Body of pancreas (tissue), 4 donors: ENCODE data around the gene CFAP46. TPM values are rescaled to one million over a fixed set of nuclear protein-coding genes. Genes with fewer than 3 reads are reported as not detected.

ENCODE experiments used
- ATAC-seq: fragments of 150-250 bp; one replicate; pipeline ENCODE4 v1.9.1; 2016
- DNase-seq, 4 donors: peaks; one replicate each; pipeline ENCODE4 v3.0.0-alpha.2; 2019
- H3K27ac ChIP-seq, 4 donors: fragments of 200-600 bp; sonication (generic); 1 replicate in 3 of 4; 2 replicates in 1 of 4; pipeline versions ENCODE4 v1.5.1 to v1.6.1; 2016 to 2019; ENCODE audit warnings: mild to moderate bottlenecking in 1 of 4, mixed read lengths in 1 of 4, moderate library complexity in 1 of 4
- H3K27me3 ChIP-seq, 2 donors: fragments of 200-600 bp; sonication (generic); one replicate each; pipeline ENCODE4 v1.6.0; 2016; ENCODE audit warnings: mild to moderate bottlenecking in 1 of 2
- H3K36me3 ChIP-seq, 2 donors: fragments of 200-600 bp; sonication (generic); replicated peaks in 1 of 2; 2 replicates each; pipeline ENCODE4 v1.5.1; 2016; ENCODE audit warnings: low read depth in 2 of 2; ENCODE audit not compliant: insufficient read depth in 1 of 2
- H3K4me1 ChIP-seq: fragments of 200-600 bp; sonication (generic); one replicate; pipeline ENCODE4 v1.6.0; 2016
- H3K4me3 ChIP-seq, 2 donors: fragments of 200-600 bp; sonication (generic); 1 replicate in 1 of 2; 2 replicates in 1 of 2; pipeline ENCODE4 v1.5.1; 2016 to 2019
- H3K9me3 ChIP-seq, 3 donors: fragments of 200-600 bp; sonication (generic); 1 replicate in 2 of 3; 2 replicates in 1 of 3; pipeline ENCODE4 v1.5.1; 2016
- POLR2A ChIP-seq, 3 donors: fragments of 450-650 bp; IDR thresholded peaks; one replicate each; pipeline ENCODE4 v1.6.1; 2016; ENCODE audit warnings: antibody characterized with exemption in 3 of 3, mild to moderate bottlenecking in 2 of 3
- WGBS, 2 donors: methylation state at CpG; one replicate each; pipeline ENCODE4 v1.1.5; 2017; 5-methylcytosine and 5-hydroxymethylcytosine counted together
- intact Hi-C: fragments of 100-400 bp; cut with DNase I; formaldehyde crosslinking; loops from one replicate; pipeline ENCODE4 v1.15.1; 2023
- total RNA-seq, 2 donors: library from RNA; depleted of rRNA; stranded (reverse); fragments of >200 nt; gene quantifications; one replicate each; pipeline ENCODE4 v1.1.0, GENCODE V29; 2016
- TF ChIP-seq, protein P1 (sequence below), 7 experiments: fragments of 450-650 bp in 4 of 7; fragments of 200-600 bp in 3 of 7; sonication (generic) in 3 of 7; IDR thresholded peaks; one replicate each; pipeline ENCODE4 v1.5.1; 2016 to 2019; ENCODE audit warnings: antibody characterized with exemption in 7 of 7

Gene CFAP46
- total RNA-seq, 2 donors from 2014 or later, result 0.33 to 0.52 TPM

DNA sequence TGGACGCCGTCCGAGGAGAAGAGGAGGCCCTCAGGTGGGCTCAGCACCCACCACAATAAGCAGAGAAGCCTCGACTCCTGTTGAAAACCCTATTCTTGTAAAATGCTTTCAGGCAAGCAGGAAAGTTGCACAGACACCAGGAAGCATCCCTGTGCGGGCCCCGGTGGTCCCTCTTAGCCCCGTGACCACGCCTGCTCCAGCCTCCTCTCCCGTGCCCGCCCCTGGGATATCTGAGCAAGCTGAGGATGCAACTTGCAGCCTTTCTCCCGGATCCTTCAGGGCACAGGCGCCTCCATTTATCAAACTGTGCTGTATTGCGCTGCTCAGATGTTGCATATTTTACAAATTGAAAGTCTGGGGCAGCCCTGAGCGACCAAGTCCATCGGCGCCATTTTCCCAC, 72.7 kb downstream of the CFAP46 start:
- TF ChIP-seq, protein P1, sequence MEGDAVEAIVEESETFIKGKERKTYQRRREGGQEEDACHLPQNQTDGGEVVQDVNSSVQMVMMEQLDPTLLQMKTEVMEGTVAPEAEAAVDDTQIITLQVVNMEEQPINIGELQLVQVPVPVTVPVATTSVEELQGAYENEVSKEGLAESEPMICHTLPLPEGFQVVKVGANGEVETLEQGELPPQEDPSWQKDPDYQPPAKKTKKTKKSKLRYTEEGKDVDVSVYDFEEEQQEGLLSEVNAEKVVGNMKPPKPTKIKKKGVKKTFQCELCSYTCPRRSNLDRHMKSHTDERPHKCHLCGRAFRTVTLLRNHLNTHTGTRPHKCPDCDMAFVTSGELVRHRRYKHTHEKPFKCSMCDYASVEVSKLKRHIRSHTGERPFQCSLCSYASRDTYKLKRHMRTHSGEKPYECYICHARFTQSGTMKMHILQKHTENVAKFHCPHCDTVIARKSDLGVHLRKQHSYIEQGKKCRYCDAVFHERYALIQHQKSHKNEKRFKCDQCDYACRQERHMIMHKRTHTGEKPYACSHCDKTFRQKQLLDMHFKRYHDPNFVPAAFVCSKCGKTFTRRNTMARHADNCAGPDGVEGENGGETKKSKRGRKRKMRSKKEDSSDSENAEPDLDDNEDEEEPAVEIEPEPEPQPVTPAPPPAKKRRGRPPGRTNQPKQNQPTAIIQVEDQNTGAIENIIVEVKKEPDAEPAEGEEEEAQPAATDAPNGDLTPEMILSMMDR (IDR thresholded peaks at IDR 0.05), result no peak
- no peak for TF ChIP-seq POLR2A (IDR thresholded peaks at IDR 0.05)
- no peak for DNase-seq
- WGBS, 2 donors, result 81 to 89% methylated on average over 16 of the region's 16 CpGs
- Histone ChIP-seq H3K27ac (no peak overlapping the region), H3K9me3 (peaks cover 0 to 11% (median 0%) of the 10 kb centered on the region in 3 donors), H3K27me3 (no peaks in the 10 kb centered on the region), H3K4me1 (no peaks in the 10 kb centered on the region), H3K36me3 (no peaks in the 10 kb centered on the region), H3K4me3 (no peak overlapping the region)
- intact Hi-C loops, result no loop called here
- ATAC-seq, result no peak

DNA sequence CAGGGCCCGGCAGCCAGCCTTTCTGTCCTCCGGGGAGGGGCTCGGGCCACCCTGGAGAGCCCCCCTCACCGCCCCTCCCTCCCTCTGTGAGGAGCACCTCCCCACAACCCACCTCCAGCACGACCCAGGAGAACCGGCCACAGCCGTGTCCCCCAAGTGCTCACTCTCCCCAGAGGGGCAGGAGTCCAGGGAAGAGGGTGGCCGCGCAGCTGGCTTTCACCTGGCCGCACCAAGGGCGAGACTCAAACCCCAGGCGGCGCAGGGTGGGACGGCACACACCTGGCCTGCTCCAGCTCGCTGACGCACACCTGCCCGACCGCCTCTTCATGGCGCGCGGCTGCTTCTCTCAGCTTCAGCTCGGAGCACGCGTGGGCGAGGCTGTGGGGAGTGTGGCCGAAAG, 73.4 kb downstream of the CFAP46 start:
- Histone ChIP-seq H3K9me3 (peaks cover 0 to 11% (median 0%) of the 10 kb centered on the region in 3 donors), H3K4me3 (no peak overlapping the region), H3K4me1 (no peaks in the 10 kb centered on the region), H3K36me3 (no peaks in the 10 kb centered on the region), H3K27ac (no peak overlapping the region), H3K27me3 (no peaks in the 10 kb centered on the region)
- TF ChIP-seq, protein P1 (IDR thresholded peaks at IDR 0.05), result no peak
- TF ChIP-seq POLR2A (IDR thresholded peaks at IDR 0.05), result no peak
- intact Hi-C loops, result no loop called here
- DNase-seq (peak in 2 of 4 donors; percentile 1 to 5), ATAC-seq (no peak)
- 69 to 86% methylated on average over 7 to 24 of the region's 26 CpGs for WGBS, 2 donors

DNA sequence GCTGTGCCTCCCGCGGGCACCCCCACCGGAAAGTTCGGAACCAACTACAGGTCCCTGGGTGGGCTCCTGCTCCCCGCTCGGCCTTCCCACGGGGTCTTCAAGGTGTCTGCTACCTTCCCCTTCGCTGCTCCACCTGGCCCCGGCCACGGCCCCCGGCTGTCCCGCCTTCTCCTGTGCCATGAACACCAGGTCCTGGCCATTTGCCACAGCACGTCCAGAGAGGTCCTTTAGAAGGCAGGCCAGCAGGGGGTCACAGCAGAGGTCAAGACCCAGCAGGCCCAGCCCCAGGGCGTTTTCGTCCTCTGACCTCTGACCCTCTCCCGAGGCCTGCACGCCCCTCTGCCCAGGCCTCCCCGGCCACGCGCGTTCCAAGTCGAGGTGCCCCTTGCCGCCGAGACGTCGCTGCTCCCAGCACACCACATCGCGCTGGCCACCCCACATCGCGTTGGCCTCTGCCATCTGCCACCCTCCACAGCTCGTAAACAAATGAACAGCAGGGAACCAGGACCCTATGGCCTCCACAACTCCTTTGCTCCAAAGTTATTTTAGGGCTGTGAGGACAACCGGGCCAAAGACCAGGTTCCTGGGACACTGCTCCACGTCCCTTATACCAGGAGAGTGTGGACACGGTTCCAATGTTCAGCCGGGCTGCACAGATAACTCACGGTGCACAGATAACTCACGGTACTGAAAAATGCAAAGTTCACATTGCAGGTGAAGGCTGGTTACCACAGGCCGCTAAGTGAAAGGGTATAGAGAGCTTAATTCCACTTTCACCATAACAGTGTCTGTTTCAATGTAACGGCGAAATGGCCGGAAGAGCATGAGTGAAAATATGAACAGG, 74.3 kb downstream of the CFAP46 start:
- H3K9me3 ChIP-seq, result peaks cover 0 to 11% (median 0%) of the 10 kb centered on the region in 3 donors
- intact Hi-C loops, result no loop called here
- no peaks in the 10 kb centered on the region for H3K36me3 ChIP-seq
- H3K4me1 ChIP-seq, result no peaks in the 10 kb centered on the region
- TF ChIP-seq, protein P1 (IDR thresholded peaks at IDR 0.05), result no peak
- no peak for TF ChIP-seq POLR2A (IDR thresholded peaks at IDR 0.05)
- no peak overlapping the region for H3K4me3 ChIP-seq
- no peak overlapping the region for H3K27ac ChIP-seq
- no peak for ATAC-seq
- DNase-seq, result peak in 2 of 4 donors; percentile 5 to 6
- 77 to 80% methylated on average over 41 of the region's 41 CpGs for WGBS, 2 donors
- H3K27me3 ChIP-seq, result no peaks in the 10 kb centered on the region

DNA sequence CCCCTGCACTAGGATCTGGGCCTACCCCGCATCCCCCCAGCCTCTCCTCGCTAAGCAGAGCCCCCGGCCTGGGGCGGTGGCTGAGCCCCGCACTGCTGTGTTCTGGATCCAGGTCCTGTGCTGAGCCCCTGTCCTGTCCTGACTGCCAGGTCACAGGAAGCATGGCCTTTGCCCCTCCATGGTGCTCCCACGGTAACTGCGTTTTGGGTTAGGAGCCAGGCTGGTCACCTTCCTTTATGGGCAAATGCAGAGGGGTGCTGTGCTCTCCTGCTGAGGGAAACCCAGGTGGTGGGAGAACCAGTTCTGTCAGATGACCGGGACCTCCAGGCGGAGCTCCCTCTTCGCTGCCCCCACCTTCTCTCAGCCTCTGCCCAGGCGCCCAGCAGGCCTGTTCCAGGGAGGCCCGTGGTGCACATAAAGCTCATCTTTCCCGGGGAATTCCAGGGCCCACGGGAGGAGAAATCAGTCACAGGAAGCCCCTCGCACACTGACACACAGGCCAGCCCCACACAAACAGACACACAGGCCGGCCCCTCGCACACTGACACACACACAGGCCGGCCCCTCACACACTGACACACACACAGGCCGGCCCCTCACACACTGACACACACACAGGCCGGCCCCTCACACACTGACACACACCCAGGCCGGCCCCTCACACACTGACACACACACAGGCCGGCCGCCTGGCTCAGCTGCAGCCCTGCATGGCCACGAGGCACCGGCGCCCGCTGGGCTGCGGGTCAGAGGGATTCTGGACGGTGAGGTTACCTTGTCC, 75.6 kb downstream of the CFAP46 start:
- 55 to 65% methylated on average over 21 to 24 of the region's 29 CpGs for WGBS, 2 donors
- intact Hi-C loops, result no loop called here
- Histone ChIP-seq H3K36me3 (no peaks in the 10 kb centered on the region), H3K4me3 (no peak overlapping the region), H3K27me3 (peaks cover 0 to 2% of the 10 kb centered on the region in 2 donors), H3K9me3 (peaks cover 0 to 11% (median 0%) of the 10 kb centered on the region in 3 donors), H3K27ac (no peak overlapping the region), H3K4me1 (no peaks in the 10 kb centered on the region)
- TF ChIP-seq, protein P1 (IDR thresholded peaks at IDR 0.05), result no peak
- no peak for TF ChIP-seq POLR2A (IDR thresholded peaks at IDR 0.05)
- ATAC-seq, result no peak
- peak in 1 of 4 donors; percentile 0 for DNase-seq
